ENCODE results near the gene AKT1. TPM values are rescaled to one million over a fixed set of nuclear protein-coding genes. Genes with fewer than 3 reads are reported as not detected.
A peak's percentile ranks its signal among the peaks of the same experiment; 100 is the strongest.

The AKT1 gene
- total and polyA plus RNA-seq, 2 of the 13 experiments (the other 11 are each of a cell fraction or from before 2014, with no cell fraction given): 96.2 to 116 TPM

DNA sequence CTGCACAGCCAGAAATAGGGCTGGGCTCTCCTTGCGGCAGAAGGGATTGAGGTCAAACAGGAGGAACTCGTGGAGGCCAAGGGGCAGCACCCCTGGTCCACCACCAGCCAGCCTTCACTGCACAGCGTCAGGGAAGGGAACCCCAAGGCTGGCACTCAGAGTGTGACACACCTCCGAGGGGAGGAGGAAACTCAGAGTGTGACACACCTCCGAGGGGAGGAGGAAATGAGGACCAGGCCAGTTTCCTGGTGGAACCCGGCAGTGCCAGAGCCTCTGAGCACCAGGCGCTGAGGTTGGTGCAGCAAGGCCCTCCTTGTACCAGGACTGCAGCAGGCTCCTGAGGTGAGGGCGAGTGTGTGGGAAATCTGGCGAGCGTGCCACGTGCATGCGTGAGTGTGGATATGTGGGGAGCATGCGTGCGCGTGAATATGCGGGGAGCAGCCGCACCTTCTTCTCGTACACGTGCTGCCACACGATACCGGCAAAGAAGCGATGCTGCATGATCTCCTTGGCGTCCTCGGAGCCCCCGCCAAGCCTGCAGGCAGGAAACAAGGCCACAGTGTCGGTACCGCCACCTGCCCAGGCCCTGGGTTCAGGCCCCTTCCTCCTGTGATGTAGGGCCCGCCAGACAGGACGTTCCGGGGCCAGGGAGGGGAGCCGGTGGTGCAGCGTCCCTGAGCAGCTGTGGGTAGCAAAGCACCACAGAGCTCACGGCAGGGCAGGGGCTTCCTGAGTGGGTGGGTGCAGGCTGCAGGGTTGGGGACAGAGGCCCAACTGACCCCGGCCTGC is 23.4 kb downstream of the AKT1 start:
- Histone ChIP-seq H3K27ac (ENCODE audit: extremely low read length, insufficient read depth, low read length) (no peak overlapping the region), H3K4me2 (ENCODE audit: low read depth, low read length) (no peak overlapping the region), H4K20me1 (ENCODE audit: insufficient read depth, low read length) (0 out of 2 replicates have a peak, but pooled peaks cover 3% of the 10 kb centered on the region), H3K79me2 (ENCODE audit: insufficient read depth, low read length) (peaks cover 12% of the 10 kb centered on the region), H3K4me1 (ENCODE audit: insufficient read depth, low read length) (peaks cover 25% of the 10 kb centered on the region), H3K9ac (ENCODE audit: insufficient read depth, low read depth, low read length) (no peak overlapping the region), H3K27me3 (ENCODE audit: control insufficient read depth in 1 of 2, insufficient read depth in 2 of 2, low read length in 2 of 2) (no peaks in the 10 kb centered on the region; a peak in 1 of 5 replicates), H2AFZ (ENCODE audit: low read length) (no peak overlapping the region), H3K4me3 (replicated peaks in 1 of 3; ENCODE audit: insufficient read depth in 1 of 3, low read depth in 2 of 3, low read length in 3 of 3) (no peak overlapping the region), H3K36me3 (replicated peaks in 1 of 2; ENCODE audit: control insufficient read depth in 1 of 2, insufficient read depth in 2 of 2, low read length in 2 of 2) (peaks cover 22 to 35% of the 10 kb centered on the region in 2 experiments; a peak in 4 of 5 replicates), H3K9me3 (ENCODE audit: low read length) (peaks cover 8% of the 10 kb centered on the region)
- ATAC-seq (no peak), DNase-seq (ENCODE audit: low spot score) (no peak), FAIRE-seq (no peak)
- WGBS (ENCODE audit: low lambda C conversion rate): 92% methylated on average over 19 of the region's 34 CpGs
- intact Hi-C loops (cut with micrococcal nuclease; ENCODE audit: unreplicated experiment) (no loop called here), in situ Hi-C loops (cut with HindIII; ENCODE audit: extremely low pct_ligation_motif_present, low pct_unique_long_range_greater_than_20kb) (no loop called here)
- POLR2A ChIA-PET: no interaction called here
- CTCF ChIA-PET (ENCODE audit: low intra/inter-chr PET ratio, low total read pairs): no interaction called here
- BruUV-seq (replicated peaks): no TSS peak
- TF ChIP-seq, protein P1, sequence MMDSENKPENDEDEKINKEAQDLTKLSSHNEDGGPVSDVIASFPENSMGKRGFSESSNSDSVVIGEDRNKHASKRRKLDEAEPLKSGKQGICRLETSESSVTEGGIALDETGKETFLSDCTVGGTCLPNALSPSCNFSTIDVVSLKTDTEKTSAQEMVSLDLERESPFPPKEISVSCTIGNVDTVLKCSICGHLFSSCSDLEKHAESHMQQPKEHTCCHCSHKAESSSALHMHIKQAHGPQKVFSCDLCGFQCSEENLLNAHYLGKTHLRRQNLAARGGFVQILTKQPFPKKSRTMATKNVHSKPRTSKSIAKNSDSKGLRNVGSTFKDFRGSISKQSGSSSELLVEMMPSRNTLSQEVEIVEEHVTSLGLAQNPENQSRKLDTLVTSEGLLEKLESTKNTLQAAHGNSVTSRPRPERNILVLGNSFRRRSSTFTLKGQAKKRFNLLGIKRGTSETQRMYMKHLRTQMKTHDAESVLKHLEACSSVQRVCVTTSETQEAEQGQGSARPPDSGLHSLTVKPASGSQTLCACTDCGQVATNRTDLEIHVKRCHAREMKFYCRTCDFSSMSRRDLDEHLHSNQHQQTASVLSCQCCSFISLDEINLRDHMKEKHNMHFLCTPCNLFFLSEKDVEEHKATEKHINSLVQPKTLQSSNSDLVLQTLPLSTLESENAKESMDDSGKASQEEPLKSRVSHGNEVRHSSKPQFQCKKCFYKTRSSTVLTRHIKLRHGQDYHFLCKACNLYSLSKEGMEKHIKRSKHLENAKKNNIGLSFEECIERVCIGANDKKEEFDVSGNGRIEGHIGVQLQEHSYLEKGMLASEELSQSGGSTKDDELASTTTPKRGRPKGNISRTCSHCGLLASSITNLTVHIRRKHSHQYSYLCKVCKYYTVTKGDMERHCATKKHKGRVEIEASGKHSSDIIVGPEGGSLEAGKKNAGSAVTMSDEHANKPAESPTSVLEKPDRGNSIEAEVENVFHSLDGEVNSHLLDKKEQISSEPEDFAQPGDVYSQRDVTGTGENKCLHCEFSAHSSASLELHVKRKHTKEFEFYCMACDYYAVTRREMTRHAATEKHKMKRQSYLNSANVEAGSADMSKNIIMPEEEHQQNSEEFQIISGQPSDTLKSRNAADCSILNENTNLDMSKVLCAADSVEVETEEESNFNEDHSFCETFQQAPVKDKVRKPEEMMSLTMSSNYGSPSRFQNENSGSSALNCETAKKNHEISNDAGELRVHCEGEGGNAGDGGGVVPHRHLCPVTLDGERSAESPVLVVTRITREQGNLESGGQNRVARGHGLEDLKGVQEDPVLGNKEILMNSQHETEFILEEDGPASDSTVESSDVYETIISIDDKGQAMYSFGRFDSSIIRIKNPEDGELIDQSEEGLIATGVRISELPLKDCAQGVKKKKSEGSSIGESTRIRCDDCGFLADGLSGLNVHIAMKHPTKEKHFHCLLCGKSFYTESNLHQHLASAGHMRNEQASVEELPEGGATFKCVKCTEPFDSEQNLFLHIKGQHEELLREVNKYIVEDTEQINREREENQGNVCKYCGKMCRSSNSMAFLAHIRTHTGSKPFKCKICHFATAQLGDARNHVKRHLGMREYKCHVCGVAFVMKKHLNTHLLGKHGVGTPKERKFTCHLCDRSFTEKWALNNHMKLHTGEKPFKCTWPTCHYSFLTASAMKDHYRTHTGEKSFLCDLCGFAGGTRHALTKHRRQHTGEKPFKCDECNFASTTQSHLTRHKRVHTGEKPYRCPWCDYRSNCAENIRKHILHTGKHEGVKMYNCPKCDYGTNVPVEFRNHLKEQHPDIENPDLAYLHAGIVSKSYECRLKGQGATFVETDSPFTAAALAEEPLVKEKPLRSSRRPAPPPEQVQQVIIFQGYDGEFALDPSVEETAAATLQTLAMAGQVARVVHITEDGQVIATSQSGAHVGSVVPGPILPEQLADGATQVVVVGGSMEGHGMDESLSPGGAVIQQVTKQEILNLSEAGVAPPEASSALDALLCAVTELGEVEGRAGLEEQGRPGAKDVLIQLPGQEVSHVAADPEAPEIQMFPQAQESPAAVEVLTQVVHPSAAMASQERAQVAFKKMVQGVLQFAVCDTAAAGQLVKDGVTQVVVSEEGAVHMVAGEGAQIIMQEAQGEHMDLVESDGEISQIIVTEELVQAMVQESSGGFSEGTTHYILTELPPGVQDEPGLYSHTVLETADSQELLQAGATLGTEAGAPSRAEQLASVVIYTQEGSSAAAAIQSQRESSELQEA (CRISPR knock-in tag; IDR thresholded peaks at IDR 0.05; ENCODE audit: not compliant biosample characterization): peak; percentile 7
- TF ChIP-seq KLF13 (CRISPR knock-in tag; IDR thresholded peaks at IDR 0.05): no peak
- TF ChIP-seq ZFYVE20 (CRISPR knock-in tag; IDR thresholded peaks at IDR 0.05; ENCODE audit: borderline replicate concordance, low read depth): no peak
- TF ChIP-seq POLR2G (IDR thresholded peaks at IDR 0.05; ENCODE audit: low read depth, low read length): peak; percentile 16; the same call in 1 of the 2 replicates
- TF ChIP-seq, protein P2, sequence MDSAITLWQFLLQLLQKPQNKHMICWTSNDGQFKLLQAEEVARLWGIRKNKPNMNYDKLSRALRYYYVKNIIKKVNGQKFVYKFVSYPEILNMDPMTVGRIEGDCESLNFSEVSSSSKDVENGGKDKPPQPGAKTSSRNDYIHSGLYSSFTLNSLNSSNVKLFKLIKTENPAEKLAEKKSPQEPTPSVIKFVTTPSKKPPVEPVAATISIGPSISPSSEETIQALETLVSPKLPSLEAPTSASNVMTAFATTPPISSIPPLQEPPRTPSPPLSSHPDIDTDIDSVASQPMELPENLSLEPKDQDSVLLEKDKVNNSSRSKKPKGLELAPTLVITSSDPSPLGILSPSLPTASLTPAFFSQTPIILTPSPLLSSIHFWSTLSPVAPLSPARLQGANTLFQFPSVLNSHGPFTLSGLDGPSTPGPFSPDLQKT (CRISPR knock-in tag; IDR thresholded peaks at IDR 0.05; ENCODE audit: borderline replicate concordance): no peak
- TF ChIP-seq ZNF616 (CRISPR knock-in tag; IDR thresholded peaks at IDR 0.05; ENCODE audit: low read depth): no peak
- TF ChIP-seq ZNF562 (CRISPR knock-in tag; IDR thresholded peaks at IDR 0.05; ENCODE audit: borderline replicate concordance): no peak
- peak; percentile 67 for TF ChIP-seq HNRNPLL (IDR thresholded peaks at IDR 0.05; ENCODE audit: low read depth, low read length, poor library complexity, severe bottlenecking)
- no peak for TF ChIP-seq ARNTL (CRISPR knock-in tag; IDR thresholded peaks at IDR 0.05)
- TF ChIP-seq ZNF672 (CRISPR knock-in tag; IDR thresholded peaks at IDR 0.05): no peak
- no peak for TF ChIP-seq FOXA1 (IDR thresholded peaks at IDR 0.05)
- TF ChIP-seq FOXA1 (CRISPR knock-in tag; IDR thresholded peaks at IDR 0.05): no peak
- TF ChIP-seq PAF1 (CRISPR knock-in tag; IDR thresholded peaks at IDR 0.05): peak; percentile 34; the same call in 1 of the 2 replicates
- TF ChIP-seq AGO2 (optimal IDR thresholded peaks at IDR 0.05; ENCODE audit: low read depth, low read length): peak; percentile 89
- 0 out of 2 replicates have a peak, but pooled peaks have one; percentile 0 for TF ChIP-seq ZC3H13 (CRISPR knock-in tag; IDR thresholded peaks at IDR 0.05)
